GM23338 (cell line): Measurements from ENCODE around the gene CUEDC2. TPM values are rescaled to one million over a fixed set of nuclear protein-coding genes. Genes with fewer than 3 reads are reported as not detected.

Experiments used
- ATAC-seq: fragments of 200-7000 bp; cut with Tn5 transposase; 3 replicates; pipeline ENCODE4 v1.9.1; 2020
- DNase-seq: peaks from one replicate; pipeline ENCODE4 v3.0.0-alpha.2; 2015; ENCODE audit warnings: low spot score
- H2AFZ ChIP-seq: fragments of 200-600 bp; sonication (generic); 2 replicates; pipeline ENCODE4 v1.8.0; 2016; ENCODE audit warnings: antibody characterized with exemption, mild to moderate bottlenecking, moderate library complexity
- H3F3A ChIP-seq: fragments of 200-600 bp; sonication (generic); replicated peaks from 2 replicates; pipeline ENCODE4 v1.8.0; 2017; ENCODE audit warnings: antibody characterized with exemption, mixed run types, low read depth
- H3K27ac ChIP-seq: fragments of 200-600 bp; sonication (generic); 2 replicates; pipeline ENCODE4 v1.6.1; 2016; ENCODE audit warnings: low read depth
- H3K27me3 ChIP-seq: fragments of 200-600 bp; sonication (generic); 2 replicates; pipeline ENCODE4 v1.8.0; 2016; ENCODE audit warnings: mild to moderate bottlenecking, mixed run types, moderate library complexity; ENCODE audit not compliant: insufficient read depth
- H3K36me3 ChIP-seq: fragments of 200-600 bp; sonication (generic); 2 replicates; pipeline ENCODE4 v1.8.0; 2016; ENCODE audit warnings: mild to moderate bottlenecking; ENCODE audit not compliant: insufficient read depth
- H3K4me1 ChIP-seq: fragments of 200-600 bp; sonication (generic); 2 replicates; pipeline ENCODE4 v1.8.0; 2016; ENCODE audit warnings: mild to moderate bottlenecking, moderate library complexity; ENCODE audit not compliant: insufficient read depth
- H3K4me2 ChIP-seq: fragments of 200-600 bp; sonication (generic); 2 replicates; pipeline ENCODE4 v1.7.1; 2017; ENCODE audit warnings: mixed run types
- H3K4me3 ChIP-seq: fragments of 200-600 bp; sonication (generic); 2 replicates; pipeline ENCODE4 v1.6.1; 2016; ENCODE audit warnings: mixed run types
- H3K79me2 ChIP-seq: fragments of 200-600 bp; sonication (generic); replicated peaks from 2 replicates; pipeline ENCODE4 v1.8.0; 2017; ENCODE audit warnings: mild to moderate bottlenecking; ENCODE audit not compliant: insufficient read depth
- H3K9me2 ChIP-seq: fragments of 200-600 bp; sonication (generic); 2 replicates; pipeline ENCODE4 v1.8.0; 2017; ENCODE audit not compliant: insufficient read depth
- H4K20me1 ChIP-seq: fragments of 200-600 bp; sonication (generic); replicated peaks from 2 replicates; pipeline ENCODE4 v1.8.0; 2017; ENCODE audit warnings: mild to moderate bottlenecking; ENCODE audit not compliant: insufficient read depth
- H3K27ac Mint-ChIP-seq: 2 replicates; pipeline ENCODE4 v1.8.0; 2020; ENCODE audit warnings: inconsistent platforms, mild to moderate bottlenecking, moderate library complexity, mixed read lengths
- H3K27me3 Mint-ChIP-seq: 3 replicates; pipeline ENCODE4 v1.8.0; 2022; ENCODE audit warnings: low read depth, mild to moderate bottlenecking, moderate library complexity, mixed read lengths, inconsistent platforms; ENCODE audit not compliant: insufficient read depth, poor library complexity
- H3K36me3 Mint-ChIP-seq: 3 replicates; pipeline ENCODE4 v1.8.0; 2021; ENCODE audit warnings: low read depth, mild to moderate bottlenecking, inconsistent platforms, moderate library complexity, mixed read lengths
- H3K4me1 Mint-ChIP-seq: 3 replicates; pipeline ENCODE4 v1.8.0; 2020; ENCODE audit warnings: mild to moderate bottlenecking, inconsistent platforms, mixed read lengths
- H3K4me3 Mint-ChIP-seq: 3 replicates; pipeline ENCODE4 v1.8.0; 2021; ENCODE audit warnings: moderate library complexity, mild to moderate bottlenecking, inconsistent platforms, mixed read lengths
- H3K9me3 Mint-ChIP-seq: 3 replicates; pipeline ENCODE4 v1.8.0; 2020; ENCODE audit warnings: moderate library complexity, mild to moderate bottlenecking, inconsistent platforms, mixed read lengths
- CREB1 ChIP-seq: fragments of 250-450 bp; sonication (Bioruptor Pico); IDR thresholded peaks from 2 replicates; pipeline ENCODE4 v1.5.0; 2020; ENCODE audit warnings: low read depth, mild to moderate bottlenecking, moderate library complexity
- EZH2 ChIP-seq: fragments of 200-600 bp; sonication (generic); IDR thresholded peaks from one replicate; pipeline ENCODE4 v1.8.0; 2017; ENCODE audit warnings: antibody characterized with exemption, mild to moderate bottlenecking, low read depth; ENCODE audit not compliant: unreplicated experiment
- JUNB ChIP-seq: IDR thresholded peaks from one replicate; pipeline ENCODE4 v1.6.1; 2016; ENCODE audit warnings: antibody characterized with exemption; ENCODE audit not compliant: unreplicated experiment
- NANOG ChIP-seq: IDR thresholded peaks from 2 replicates; pipeline ENCODE4 v1.6.1; 2016; ENCODE audit warnings: antibody characterized with exemption, borderline replicate concordance
- POLR2AphosphoS5 ChIP-seq: IDR thresholded peaks from 2 replicates; pipeline ENCODE4 v1.6.1; 2016; ENCODE audit warnings: antibody characterized with exemption, low read depth
- STAT1 ChIP-seq: IDR thresholded peaks from one replicate; pipeline ENCODE4 v1.6.1; 2016; ENCODE audit warnings: antibody characterized with exemption; ENCODE audit not compliant: unreplicated experiment
- ZNF114 ChIP-seq: fragments of 250-450 bp; sonication (Bioruptor Pico); IDR thresholded peaks from 2 replicates; pipeline ENCODE4 v1.5.0; 2020; ENCODE audit warnings: mild to moderate bottlenecking, moderate library complexity
- ZNF331 ChIP-seq: fragments of 250-450 bp; sonication (Bioruptor Pico); IDR thresholded peaks from 2 replicates; pipeline ENCODE4 v1.5.0; 2020; ENCODE audit warnings: low read depth, mild to moderate bottlenecking, moderate library complexity
- polyA plus RNA-seq: library from polyadenylated mRNA; unstranded; fragments of >200 nt; fragmentation: Nextera tagmentation; extraction: Ambion mirVana; gene quantifications from 2 replicates; pipeline ENCODE4 v1.2.1, GENCODE V29; 2016
- total RNA-seq: library from RNA; depleted of rRNA; stranded (reverse); fragments of >200 nt; shearing (Covaris generic); gene quantifications from 2 replicates; pipeline ENCODE4 v1.2.3, GENCODE V29; 2014
- TF ChIP-seq, protein P1 (sequence below), 2 experiments: fragments of 200-600 bp in 1 of 2; sonication (generic) in 1 of 2; conservative IDR thresholded peaks; 2 replicates each; pipeline versions ENCODE4 v1.5.1 to v1.6.1; 2016 to 2017; ENCODE audit warnings: antibody characterized with exemption in 2 of 2, low read depth in 2 of 2, mild to moderate bottlenecking in 2 of 2, moderate library complexity in 1 of 2
- TF ChIP-seq, protein P2 (sequence below): fragments of 250-450 bp; sonication (Bioruptor Pico); IDR thresholded peaks from 2 replicates; pipeline ENCODE4 v1.5.0; 2020; ENCODE audit warnings: mild to moderate bottlenecking, moderate library complexity
- TF ChIP-seq, protein P3 (sequence below): IDR thresholded peaks from 2 replicates; pipeline ENCODE4 v1.6.1; 2016; ENCODE audit warnings: antibody characterized with exemption

CUEDC2 gene
- total and polyA plus RNA-seq, 2 experiments from 2014 or later = 39.2 to 47.3 TPM

DNA sequence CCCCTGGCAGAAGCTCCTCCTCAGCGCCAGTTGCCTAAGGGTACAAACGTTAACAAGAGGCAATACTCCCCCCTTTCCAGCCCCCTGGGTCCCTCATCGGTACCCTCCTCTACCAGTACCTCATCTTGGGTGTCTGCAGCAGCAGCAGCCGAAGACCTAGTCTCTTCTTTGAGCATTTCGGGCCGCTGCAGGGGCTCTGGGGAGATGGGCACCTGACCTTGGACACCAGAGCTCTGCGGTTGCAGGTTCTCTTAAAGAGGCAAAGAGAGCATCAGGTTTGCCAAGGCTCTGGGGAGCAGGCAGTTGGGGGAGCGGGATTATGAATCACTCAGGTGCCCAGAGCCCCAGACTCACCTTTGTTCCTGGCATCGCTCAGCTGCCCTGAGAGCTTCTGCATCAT lies 8.2 kb downstream of the CUEDC2 start (continued):
- no peak for TF ChIP-seq ZNF331 (CRISPR knock-in tag)
- TF ChIP-seq POLR2AphosphoS5 = no peak
- no peak for TF ChIP-seq EZH2
- no peak for TF ChIP-seq CREB1
- no peak for TF ChIP-seq ZNF114 (CRISPR knock-in tag)
- no peak for TF ChIP-seq JUNB
- TF ChIP-seq, protein P1, sequence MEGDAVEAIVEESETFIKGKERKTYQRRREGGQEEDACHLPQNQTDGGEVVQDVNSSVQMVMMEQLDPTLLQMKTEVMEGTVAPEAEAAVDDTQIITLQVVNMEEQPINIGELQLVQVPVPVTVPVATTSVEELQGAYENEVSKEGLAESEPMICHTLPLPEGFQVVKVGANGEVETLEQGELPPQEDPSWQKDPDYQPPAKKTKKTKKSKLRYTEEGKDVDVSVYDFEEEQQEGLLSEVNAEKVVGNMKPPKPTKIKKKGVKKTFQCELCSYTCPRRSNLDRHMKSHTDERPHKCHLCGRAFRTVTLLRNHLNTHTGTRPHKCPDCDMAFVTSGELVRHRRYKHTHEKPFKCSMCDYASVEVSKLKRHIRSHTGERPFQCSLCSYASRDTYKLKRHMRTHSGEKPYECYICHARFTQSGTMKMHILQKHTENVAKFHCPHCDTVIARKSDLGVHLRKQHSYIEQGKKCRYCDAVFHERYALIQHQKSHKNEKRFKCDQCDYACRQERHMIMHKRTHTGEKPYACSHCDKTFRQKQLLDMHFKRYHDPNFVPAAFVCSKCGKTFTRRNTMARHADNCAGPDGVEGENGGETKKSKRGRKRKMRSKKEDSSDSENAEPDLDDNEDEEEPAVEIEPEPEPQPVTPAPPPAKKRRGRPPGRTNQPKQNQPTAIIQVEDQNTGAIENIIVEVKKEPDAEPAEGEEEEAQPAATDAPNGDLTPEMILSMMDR (conservative IDR thresholded peaks at IDR 0.05; ENCODE audit: low read depth in 2 of 2) = no peak
- TF ChIP-seq NANOG = no peak

DNA sequence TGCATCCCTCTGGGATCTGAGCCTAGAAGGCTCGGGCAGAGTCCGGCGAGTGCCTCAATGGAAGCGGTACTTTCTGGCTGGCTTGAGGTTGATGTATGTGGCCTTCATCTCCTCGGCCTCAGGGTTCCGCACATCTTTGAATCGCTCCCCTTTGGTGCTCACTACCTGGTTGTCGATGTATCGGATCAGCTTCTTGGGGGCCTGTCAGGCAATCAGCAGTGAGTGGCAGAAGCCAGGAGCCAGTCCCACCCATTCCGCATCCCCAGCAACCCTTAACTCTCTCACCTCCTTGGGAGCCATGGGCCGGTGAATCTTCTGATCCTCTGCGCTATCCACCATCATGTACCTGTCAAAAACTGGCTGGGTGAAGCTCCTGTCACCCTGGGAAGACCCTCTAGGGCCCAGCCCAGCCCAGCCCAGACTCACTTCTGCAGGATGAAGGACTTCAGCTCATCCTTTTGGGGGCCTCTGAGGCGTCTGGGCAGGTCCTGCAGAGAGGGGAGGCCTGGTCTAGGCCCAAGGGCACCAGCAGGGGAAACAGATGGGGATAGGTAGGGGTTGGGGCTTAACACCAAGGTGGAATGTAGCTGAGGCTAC lies 8.9 kb downstream of the CUEDC2 start:
- no peak for DNase-seq
- Mint-ChIP-seq H3K27me3 (peaks cover 31% of the 10 kb centered on the region), H3K36me3 (peaks cover 16% of the 10 kb centered on the region), H3K4me1 (peaks cover 9% of the 10 kb centered on the region), H3K27ac (no peak overlapping the region), H3K4me3 (no peak overlapping the region; the same call in 2 of the 3 replicates), H3K9me3 (no peaks in the 10 kb centered on the region; the same call in 2 of the 3 replicates)
- Histone ChIP-seq H3K4me2 (peak overlapping the region; percentile 100; the same call in 1 of the 2 replicates), H3F3A (peaks cover 24% of the 10 kb centered on the region), H4K20me1 (no peaks in the 10 kb centered on the region; the same call in none of the 2 replicates), H3K9me2 (no peaks in the 10 kb centered on the region), H3K79me2 (no peaks in the 10 kb centered on the region), H3K4me3 (no peak overlapping the region), H2AFZ (no peak overlapping the region), H3K4me1 (peaks cover 9% of the 10 kb centered on the region), H3K36me3 (no peaks in the 10 kb centered on the region; the same call in 1 of the 2 replicates), H3K27ac (no peak overlapping the region), H3K27me3 (0 out of 2 replicates have a peak, but pooled peaks cover 6% of the 10 kb centered on the region)
- ATAC-seq = no peak
- TF ChIP-seq, protein P2, sequence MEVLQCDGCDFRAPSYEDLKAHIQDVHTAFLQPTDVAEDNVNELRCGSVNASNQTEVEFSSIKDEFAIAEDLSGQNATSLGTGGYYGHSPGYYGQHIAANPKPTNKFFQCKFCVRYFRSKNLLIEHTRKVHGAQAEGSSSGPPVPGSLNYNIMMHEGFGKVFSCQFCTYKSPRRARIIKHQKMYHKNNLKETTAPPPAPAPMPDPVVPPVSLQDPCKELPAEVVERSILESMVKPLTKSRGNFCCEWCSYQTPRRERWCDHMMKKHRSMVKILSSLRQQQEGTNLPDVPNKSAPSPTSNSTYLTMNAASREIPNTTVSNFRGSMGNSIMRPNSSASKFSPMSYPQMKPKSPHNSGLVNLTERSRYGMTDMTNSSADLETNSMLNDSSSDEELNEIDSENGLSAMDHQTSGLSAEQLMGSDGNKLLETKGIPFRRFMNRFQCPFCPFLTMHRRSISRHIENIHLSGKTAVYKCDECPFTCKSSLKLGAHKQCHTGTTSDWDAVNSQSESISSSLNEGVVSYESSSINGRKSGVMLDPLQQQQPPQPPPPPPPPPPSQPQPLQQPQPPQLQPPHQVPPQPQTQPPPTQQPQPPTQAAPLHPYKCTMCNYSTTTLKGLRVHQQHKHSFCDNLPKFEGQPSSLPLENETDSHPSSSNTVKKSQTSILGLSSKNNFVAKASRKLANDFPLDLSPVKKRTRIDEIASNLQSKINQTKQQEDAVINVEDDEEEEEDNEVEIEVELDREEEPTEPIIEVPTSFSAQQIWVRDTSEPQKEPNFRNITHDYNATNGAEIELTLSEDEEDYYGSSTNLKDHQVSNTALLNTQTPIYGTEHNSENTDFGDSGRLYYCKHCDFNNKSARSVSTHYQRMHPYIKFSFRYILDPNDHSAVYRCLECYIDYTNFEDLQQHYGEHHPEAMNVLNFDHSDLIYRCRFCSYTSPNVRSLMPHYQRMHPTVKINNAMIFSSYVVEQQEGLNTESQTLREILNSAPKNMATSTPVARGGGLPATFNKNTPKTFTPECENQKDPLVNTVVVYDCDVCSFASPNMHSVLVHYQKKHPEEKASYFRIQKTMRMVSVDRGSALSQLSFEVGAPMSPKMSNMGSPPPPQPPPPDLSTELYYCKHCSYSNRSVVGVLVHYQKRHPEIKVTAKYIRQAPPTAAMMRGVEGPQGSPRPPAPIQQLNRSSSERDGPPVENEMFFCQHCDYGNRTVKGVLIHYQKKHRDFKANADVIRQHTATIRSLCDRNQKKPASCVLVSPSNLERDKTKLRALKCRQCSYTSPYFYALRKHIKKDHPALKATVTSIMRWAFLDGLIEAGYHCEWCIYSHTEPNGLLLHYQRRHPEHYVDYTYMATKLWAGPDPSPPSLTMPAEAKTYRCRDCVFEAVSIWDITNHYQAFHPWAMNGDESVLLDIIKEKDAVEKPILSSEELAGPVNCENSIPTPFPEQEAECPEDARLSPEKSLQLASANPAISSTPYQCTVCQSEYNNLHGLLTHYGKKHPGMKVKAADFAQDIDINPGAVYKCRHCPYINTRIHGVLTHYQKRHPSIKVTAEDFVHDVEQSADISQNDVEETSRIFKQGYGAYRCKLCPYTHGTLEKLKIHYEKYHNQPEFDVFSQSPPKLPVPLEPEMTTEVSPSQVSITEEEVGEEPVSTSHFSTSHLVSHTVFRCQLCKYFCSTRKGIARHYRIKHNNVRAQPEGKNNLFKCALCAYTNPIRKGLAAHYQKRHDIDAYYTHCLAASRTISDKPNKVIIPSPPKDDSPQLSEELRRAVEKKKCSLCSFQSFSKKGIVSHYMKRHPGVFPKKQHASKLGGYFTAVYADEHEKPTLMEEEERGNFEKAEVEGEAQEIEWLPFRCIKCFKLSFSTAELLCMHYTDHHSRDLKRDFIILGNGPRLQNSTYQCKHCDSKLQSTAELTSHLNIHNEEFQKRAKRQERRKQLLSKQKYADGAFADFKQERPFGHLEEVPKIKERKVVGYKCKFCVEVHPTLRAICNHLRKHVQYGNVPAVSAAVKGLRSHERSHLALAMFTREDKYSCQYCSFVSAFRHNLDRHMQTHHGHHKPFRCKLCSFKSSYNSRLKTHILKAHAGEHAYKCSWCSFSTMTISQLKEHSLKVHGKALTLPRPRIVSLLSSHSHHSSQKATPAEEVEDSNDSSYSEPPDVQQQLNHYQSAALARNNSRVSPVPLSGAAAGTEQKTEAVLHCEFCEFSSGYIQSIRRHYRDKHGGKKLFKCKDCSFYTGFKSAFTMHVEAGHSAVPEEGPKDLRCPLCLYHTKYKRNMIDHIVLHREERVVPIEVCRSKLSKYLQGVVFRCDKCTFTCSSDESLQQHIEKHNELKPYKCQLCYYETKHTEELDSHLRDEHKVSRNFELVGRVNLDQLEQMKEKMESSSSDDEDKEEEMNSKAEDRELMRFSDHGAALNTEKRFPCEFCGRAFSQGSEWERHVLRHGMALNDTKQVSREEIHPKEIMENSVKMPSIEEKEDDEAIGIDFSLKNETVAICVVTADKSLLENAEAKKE (CRISPR knock-in tag) = no peak
- TF ChIP-seq ZNF114 (CRISPR knock-in tag) = no peak
- TF ChIP-seq EZH2 = no peak
- TF ChIP-seq, protein P3, sequence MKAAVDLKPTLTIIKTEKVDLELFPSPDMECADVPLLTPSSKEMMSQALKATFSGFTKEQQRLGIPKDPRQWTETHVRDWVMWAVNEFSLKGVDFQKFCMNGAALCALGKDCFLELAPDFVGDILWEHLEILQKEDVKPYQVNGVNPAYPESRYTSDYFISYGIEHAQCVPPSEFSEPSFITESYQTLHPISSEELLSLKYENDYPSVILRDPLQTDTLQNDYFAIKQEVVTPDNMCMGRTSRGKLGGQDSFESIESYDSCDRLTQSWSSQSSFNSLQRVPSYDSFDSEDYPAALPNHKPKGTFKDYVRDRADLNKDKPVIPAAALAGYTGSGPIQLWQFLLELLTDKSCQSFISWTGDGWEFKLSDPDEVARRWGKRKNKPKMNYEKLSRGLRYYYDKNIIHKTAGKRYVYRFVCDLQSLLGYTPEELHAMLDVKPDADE = no peak
- TF ChIP-seq STAT1 = no peak
- TF ChIP-seq POLR2AphosphoS5 = no peak
- TF ChIP-seq, protein P1 (conservative IDR thresholded peaks at IDR 0.05; ENCODE audit: low read depth in 2 of 2) = no peak
